GM12801 (cell line): Measurements from ENCODE around the gene TCP11L1.

Source experiments
- CTCF ChIP-seq: IDR thresholded peaks from one replicate; pipeline ENCODE4 v1.5.1; 2011; ENCODE audit warnings: control low read depth; ENCODE audit not compliant: insufficient read length; ENCODE audit errors: extremely low read depth

The TCP11L1 gene

GRCh38 chr11:33005175-33005574 is 34.2 kb upstream of the TCP11L1 start:
- TF ChIP-seq CTCF = no peak

- no peak for TF ChIP-seq CTCF
Measured at GRCh38 chr11:33006010-33006409, 33.4 kb upstream of the TCP11L1 start.

- TF ChIP-seq CTCF = no peak
Measured at GRCh38 chr11:33013755-33014154, 25.6 kb upstream of the TCP11L1 start.

- TF ChIP-seq CTCF = no peak
Measured at GRCh38 chr11:33015621-33016551, 23.5 kb upstream of the TCP11L1 start, which contains the start of gene DEPDC7. Gene DEPDC7 (plus strand): TSS chr11:33015878. CDS start chr11:33015956, 78 bp downstream.

GRCh38 chr11:33016654-33017053 is 22.7 kb upstream of the TCP11L1 start:
- no peak for TF ChIP-seq CTCF

GRCh38 chr11:33017478-33017877 is 21.9 kb upstream of the TCP11L1 start:
- TF ChIP-seq CTCF = no peak

GRCh38 chr11:33017965-33018364 is 21.4 kb upstream of the TCP11L1 start:
- TF ChIP-seq CTCF = no peak
